NCI-H146 (cell line): Measurements from ENCODE around the gene REG4.

Source experiments
- DNase-seq: peaks from one replicate; lab custom pipeline; 2025; lab: John Stamatoyannopoulos, UW

REG4 gene

GRCh38 chr1:119779869-119780356, 31.3 kb downstream of the REG4 start:
- DNase-seq = no peak

DNA sequence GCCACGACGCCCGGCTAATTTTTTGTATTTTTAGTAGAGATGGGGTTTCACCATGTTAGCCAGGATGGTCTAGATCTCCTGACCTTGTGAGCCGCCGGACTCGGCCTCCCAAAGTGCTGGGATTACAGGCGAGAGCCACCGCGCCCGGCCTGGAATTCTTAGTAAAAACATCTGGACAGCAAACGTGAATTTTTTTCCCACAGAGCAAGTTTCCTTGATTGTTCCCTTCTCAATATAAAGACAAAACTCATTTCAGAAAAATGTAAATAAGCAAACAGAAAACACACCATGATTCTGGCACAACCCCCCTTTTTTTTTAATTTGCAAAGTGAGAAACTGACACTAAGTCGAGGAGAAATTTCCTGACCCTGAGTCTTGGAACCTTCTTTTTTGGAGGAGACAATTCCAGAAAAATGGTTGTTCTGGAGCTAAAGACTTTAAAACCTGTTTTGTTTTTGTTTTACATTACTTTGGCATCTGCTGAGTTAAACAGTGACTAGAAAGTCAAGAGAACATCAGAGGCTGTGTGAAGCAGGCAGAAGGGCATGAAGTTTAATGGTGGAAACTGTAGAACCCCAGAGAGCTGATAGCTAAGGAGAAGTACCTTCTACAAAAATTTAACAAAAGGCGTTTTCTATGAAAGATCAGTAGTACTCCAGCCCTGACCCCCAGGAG, 32.2 kb downstream of the REG4 start:
- no peak for DNase-seq

GRCh38 chr1:119778359-119778758, 32.9 kb downstream of the REG4 start:
- DNase-seq = no peak

DNA sequence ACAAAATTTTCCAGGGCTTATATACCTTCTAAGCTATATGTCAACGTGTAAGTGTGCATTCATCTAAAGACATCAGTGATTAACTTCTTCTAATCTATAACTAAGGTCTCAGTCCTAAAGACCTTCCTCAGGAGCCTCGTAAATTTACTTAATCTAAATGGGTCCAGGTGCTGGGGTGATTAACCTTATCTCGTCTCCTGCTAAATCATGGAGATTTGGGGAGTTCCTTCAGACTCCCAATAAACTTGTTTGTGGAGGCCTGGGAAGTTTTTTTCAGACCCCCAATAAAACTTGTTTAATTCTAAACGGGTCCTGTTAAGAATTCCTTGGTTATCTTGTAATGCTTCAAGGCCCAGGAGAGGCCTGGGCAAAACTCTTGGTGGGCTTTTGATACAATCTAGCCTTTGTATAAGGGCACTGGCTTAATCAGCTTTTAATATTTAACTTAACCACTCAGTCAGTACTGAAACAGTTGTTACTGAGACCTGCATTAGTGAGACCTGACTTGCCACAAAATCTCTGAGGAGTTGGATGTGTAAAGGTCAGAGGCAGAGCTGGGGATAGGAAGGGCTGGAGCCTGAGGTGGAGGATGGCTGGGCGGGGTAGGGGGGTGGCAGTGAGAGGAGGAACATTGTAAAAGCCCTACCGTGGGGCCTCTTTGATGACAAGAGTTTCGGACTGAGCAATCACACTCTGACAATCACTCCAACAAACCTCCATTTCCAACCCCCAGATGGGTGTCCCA, 36.3 kb downstream of the REG4 start:
- no peak for DNase-seq

DNA sequence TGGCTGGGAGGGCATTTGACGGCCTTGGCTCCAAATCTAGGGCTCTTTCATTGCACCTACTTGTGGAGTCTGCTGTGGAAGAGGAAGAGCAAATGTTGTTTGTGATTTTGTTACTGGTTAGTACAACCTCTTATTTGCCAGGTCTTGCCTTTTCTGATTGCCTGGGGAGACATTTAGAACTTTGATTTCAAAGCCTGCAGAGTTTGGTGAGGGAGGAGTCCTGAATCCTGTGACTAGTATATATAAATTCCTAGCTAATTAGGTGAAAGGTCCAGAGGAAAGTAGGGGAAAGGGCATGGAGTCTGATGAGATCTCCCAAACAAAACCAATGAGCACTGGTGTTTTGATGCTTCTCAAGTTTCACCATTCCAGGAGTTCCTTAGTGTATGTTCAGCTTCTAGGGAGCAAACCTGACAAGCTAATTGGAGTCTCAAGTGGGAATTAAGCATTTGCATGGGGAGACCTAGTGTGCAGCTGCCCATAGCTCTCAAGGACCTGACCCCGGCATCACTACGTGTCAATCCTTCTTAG, 37.5 kb downstream of the REG4 start:
- no peak for DNase-seq

GRCh38 chr1:119772298-119772697, 39.0 kb downstream of the REG4 start:
- DNase-seq = no peak

DNA sequence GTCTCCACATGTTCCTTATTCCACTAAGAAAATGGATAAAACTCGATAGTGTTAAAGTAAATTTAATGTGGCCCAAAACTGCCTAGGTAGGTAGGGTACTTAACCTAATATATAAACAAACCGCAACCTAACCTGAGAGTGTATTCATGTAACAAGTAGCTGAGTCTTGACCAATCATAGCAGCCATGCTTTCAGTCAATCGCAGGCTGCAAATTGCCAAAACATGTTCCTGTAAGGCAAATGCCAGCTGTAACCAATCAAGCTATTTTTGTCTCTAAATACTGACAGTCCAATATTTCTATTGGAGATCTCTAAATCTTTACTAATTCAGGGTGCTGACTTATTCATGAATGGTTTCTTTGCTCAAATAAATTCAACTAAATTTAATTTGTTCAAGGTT, 39.5 kb downstream of the REG4 start:
- DNase-seq = no peak

DNA sequence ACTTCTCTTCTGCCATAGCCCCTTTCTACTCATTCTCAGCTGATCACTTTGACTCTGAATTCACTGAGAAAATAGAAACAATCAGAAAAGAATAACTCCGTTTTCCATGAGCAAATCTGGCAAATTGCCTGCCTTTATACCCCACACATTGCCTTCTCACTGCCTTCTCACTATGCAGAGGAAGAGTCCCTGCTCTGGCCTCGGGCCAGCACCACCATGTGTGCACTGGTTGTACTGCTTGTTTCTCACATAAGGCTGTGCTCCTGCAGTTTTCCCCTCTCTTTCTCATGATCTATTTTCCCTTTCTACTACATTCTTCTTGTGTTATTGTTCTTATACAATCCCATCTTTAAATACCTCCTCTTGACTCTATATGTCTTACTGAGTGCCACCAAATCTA, 40.2 kb downstream of the REG4 start:
- DNase-seq = no peak

GRCh38 chr1:119768778-119769177, 42.5 kb downstream of the REG4 start, which contains the start of gene HMGCS2:
HMGCS2 (minus strand) TSS chr1:119768905; CDS start chr1:119768844, 61 bp downstream.
- DNase-seq = no peak

DNA sequence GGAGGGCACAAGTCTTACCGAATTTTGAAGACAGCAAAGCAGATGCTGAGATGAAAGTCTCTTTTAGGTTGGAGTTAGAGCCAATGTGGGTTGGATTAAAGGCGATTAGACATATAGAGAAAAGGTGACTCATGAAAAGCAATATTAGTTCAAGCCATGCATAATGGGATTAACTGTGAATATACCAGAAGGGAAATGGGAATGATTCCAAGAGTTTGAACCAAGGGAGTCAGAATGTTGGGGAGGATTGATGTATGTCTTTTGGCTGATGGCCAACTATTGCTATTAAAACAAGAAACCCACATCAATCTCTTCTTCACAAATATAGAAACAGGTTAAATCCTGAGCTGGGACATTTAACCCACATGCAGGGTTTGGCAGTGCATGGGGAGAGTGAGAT, 43.8 kb downstream of the REG4 start:
- no peak for DNase-seq

DNA sequence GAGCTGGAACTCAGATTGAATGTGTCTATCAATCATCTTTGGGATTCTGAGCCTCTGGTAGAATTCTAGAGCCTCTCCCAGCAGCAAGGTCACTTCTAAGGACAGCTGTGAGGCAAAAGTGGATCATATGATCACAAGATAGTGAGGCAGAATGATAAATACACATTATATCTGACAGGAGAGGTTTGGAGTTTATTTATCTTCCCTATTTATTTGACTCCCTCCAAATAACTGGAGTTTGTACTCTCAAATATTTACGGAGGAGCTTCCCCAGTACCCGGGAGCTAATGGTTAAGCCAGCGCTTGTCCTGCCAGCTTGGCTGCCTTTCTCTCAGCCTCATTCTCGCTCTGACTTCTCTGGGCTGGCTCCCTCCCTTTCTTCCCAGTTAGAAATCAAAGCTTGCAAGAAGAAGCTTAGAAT, 44.9 kb downstream of the REG4 start:
- DNase-seq = no peak

- DNase-seq = no peak
Observed at GRCh38 chr1:119764220-119764619, 47.0 kb downstream of the REG4 start.

GRCh38 chr1:119762953-119763352, 48.3 kb downstream of the REG4 start:
- DNase-seq = no peak

DNA sequence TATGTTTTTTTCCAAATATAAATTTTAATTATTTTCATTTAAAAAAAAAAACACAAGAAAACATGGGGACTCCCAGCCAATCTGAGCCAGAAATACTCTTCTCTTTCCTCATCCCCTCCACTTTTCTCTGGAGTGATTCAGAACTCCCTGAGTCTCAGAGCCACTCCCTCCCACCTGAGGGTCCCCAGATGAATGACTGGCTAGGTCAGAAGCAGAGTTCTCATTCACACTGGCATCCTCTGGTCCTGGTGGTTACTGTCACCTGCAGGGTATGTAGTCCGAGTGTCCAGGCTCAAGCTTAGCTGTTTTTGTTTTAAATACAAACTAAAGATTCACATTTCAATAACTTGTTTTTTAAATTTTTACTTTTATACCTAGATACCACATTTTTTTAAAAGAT, 48.9 kb downstream of the REG4 start:
- DNase-seq = no peak

DNA sequence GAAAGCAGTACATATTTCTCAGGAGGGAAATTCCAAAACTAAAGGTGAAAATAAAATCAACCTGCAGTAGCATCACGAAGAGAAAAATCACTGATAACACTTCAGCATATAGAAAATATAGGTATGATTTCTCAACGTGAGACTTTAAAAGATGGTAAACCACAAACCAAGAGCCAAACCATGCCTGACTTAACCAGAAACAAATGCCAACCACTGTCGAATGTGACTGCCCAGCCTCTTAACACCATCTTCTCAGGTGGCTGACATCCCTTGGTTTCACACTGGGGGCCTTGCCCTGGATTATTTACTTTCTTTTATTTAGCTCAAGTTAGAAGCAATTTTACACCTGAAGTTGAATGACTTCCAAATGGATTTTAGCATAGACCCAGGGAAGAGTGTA, 52.7 kb downstream of the REG4 start:
- no peak for DNase-seq

DNA sequence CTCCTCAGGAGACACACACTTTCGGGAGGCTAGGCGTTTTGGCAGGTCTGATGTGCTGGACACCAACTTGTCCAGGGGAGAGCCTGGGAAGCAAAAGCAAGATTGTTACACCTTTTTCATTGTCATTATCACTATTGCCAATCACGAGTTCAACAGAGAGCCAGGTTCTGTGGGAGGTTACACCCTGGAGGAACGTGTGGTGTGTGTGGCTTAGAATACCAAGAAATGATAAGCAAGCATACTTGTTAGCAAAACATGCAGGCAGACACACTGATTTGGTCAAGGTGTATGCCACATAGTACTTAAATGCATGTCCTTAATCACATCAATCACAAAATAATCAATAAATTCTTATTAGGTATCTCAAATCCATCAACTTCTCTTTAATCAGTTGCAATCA, 58.7 kb downstream of the REG4 start:
- no peak for DNase-seq

GRCh38 chr1:119748040-119748439, 63.2 kb downstream of the REG4 start:
- no peak for DNase-seq

DNA sequence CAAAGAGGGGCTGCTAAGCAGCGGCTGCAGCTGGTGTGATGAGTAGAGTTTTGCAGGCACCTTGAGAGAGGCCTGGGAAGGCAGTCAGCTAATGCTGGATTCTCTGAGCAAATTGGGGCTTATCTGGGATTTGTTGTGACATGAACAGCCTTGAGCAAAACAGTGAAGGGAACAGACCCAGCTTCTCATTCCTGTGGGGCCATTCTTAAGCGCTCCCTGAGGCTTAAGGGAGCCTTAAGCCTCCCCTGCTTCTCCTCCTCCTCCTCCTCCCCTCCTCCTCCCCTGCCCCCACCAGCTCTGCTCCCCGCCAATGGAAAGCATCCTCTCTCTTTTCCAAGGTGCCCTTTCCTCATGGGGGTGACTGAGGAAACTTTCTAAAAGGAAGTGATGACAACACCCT, 63.8 kb downstream of the REG4 start:
- no peak for DNase-seq

DNA sequence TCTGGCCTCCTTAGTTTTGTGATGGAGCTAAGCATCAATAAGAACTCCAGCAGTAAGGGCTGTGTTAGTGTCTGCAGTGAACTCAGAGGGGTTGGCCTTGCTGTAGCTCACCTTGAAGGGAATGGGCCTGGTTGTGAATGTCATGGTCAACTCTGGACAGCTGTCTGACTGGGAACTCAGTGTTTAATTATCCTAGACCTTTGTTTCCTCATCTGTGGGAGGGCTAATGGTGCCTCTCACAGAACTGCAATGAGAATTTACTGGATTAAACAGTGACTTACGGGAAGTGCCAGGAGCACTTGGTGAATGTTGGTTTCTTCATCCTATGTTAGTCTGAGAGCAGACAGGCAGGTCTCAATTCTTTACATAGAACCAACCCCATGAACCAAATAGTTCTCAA, 66.2 kb downstream of the REG4 start:
- DNase-seq = no peak

DNA sequence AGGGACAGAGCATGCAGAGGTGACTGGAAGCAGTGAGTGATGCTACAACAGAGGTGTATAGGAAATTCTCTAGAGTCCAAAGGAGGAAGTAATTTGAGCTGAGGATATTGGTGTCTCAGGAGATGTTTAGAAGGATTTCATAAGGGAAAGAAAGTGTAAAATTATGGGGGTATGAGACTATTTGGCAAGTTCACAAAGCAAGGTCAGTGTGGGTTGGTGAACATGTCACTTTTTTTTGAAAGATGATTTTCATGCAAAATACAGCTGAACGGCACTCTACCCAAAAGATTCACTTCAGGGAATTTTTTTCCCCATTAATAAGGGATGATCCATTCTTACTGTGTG, 66.7 kb downstream of the REG4 start:
- no peak for DNase-seq
